Subcutaneous adipose tissue (tissue), 4 donors: ENCODE data around the gene TEX261. TPM values are rescaled to one million over a fixed set of nuclear protein-coding genes. Genes with fewer than 3 reads are reported as not detected.

Experiments
- CTCF ChIP-seq: fragments of 450-650 bp; IDR thresholded peaks from one replicate; pipeline ENCODE4 v1.5.1; 2016; ENCODE audit warnings: low read depth, mild to moderate bottlenecking, control low read depth, antibody characterized with exemption, moderate library complexity
- total RNA-seq, 4 donors: library from RNA; depleted of rRNA; stranded (reverse); fragments of >200 nt; gene quantifications; one replicate each; pipeline ENCODE4 v1.1.0, GENCODE V29; 2016

Gene TEX261
- total RNA-seq, 4 donors from 2014 or later, result 29.5 to 49.9 (median 33.4) TPM

DNA sequence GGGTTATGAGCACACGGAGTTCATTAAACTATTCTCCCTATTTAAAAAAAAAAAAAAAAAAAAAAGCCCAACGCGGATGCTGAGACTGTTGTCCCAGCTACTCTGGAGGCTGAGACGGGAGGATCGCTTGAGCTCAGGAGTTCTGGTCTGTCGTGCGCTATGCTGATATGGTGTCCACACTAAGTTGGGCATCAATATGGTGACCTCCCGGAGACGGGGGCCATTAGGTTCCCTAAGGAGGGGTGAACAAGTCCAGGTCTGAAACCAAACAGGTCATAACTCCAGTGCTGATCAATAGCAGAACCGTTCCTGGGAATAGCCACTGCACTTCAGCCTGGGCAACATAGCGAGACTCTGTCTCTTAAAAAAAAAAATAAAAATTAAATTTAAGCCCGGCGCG lies 29.2 kb downstream of the TEX261 start:
- TF ChIP-seq CTCF, result no peak

- TF ChIP-seq CTCF, result no peak
Observed at GRCh38 chr2:70964596-70965386, 29.9 kb downstream of the TEX261 start.

- TF ChIP-seq CTCF, result no peak
Observed at GRCh38 chr2:70964133-70964532, 30.5 kb downstream of the TEX261 start.

- no peak for TF ChIP-seq CTCF
Observed at GRCh38 chr2:70962885-70963878, 31.5 kb downstream of the TEX261 start.

DNA sequence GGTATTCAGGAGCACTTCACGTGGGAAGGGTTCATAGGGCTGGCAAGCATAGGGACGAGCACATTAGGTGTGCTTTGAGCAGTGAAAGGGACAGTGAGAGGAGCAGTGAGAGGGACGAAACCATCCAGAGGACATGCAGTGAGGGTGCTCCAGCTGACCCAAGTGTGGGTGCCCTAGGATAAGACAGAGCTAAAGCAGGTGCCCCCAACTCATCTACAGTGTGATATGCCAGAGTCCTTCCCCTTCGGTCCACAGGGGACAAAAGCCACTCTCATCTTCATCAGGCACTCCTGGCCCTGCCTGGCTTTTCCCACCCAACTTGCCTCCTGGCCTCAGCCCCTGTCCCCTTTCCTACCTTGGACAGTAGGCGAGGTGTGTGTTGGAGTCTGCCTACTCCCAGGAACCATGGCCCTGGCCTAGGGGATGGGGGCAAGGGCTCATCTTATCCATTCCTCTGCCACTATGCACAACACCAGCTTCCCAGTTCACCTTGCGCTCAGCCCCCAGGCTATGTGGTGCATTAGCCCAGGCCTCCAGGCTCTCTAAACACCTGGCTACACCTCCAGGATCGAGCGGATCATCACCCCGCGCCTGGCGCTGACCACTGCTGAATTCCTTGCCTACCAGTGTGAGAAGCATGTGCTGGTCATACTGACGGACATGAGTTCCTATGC lies 32.3 kb downstream of the TEX261 start:
- TF ChIP-seq CTCF, result no peak

GRCh38 chr2:70961648-70961994 lies 33.1 kb downstream of the TEX261 start:
- no peak for TF ChIP-seq CTCF
